Stomach smooth muscle (tissue), 2 donors: ENCODE measurements around the gene CECR2.
A peak's percentile ranks its signal among the peaks of the same experiment; 100 is the strongest.

ENCODE experiments used
- H3K27ac ChIP-seq: one replicate; pipeline ENCODE4 v1.7.0; 2013; ENCODE audit warnings: mild to moderate bottlenecking, low read length, inconsistent platforms
- H3K27me3 ChIP-seq, 2 donors: one replicate each; pipeline ENCODE4 v1.7.0; 2013; ENCODE audit warnings: low read length in 2 of 2; ENCODE audit not compliant: insufficient read depth in 2 of 2, control insufficient read depth in 1 of 2
- H3K36me3 ChIP-seq, 2 donors: one replicate each; pipeline ENCODE4 v1.7.0; 2013; ENCODE audit warnings: low read length in 2 of 2; ENCODE audit not compliant: control insufficient read depth in 2 of 2, insufficient read depth in 2 of 2
- H3K4me1 ChIP-seq: one replicate; pipeline ENCODE4 v1.7.0; 2013; ENCODE audit warnings: low read length; ENCODE audit not compliant: control insufficient read depth, insufficient read depth
- H3K4me3 ChIP-seq, 2 donors: one replicate each; pipeline ENCODE4 v1.7.0; 2013; ENCODE audit warnings: low read length in 2 of 2
- H3K9ac ChIP-seq, 2 donors: one replicate each; pipeline ENCODE4 v1.7.0; 2013; ENCODE audit warnings: low read length in 2 of 2, mild to moderate bottlenecking in 1 of 2
- H3K9me3 ChIP-seq, 2 donors: one replicate each; pipeline ENCODE4 v1.7.0; 2013; ENCODE audit warnings: low read length in 2 of 2; ENCODE audit not compliant: control insufficient read depth in 2 of 2
- donor health status: healthy.
- donor health status: Pancreatic carcinoma.

CECR2 gene

GRCh38 chr22:17541476-17541875 lies 172.2 kb downstream of the CECR2 start:
- peaks cover 3% of the 10 kb centered on the region for H3K4me1 ChIP-seq
- H3K9me3 ChIP-seq = no peaks in the 10 kb centered on the region
- no peaks in the 10 kb centered on the region for H3K27me3 ChIP-seq
- H3K36me3 ChIP-seq = no peaks in the 10 kb centered on the region
- H3K27ac ChIP-seq = no peak overlapping the region
- no peak overlapping the region for H3K9ac ChIP-seq
- H3K4me3 ChIP-seq = no peak overlapping the region

- Histone ChIP-seq H3K9ac (no peak overlapping the region), H3K4me3 (no peak overlapping the region), H3K36me3 (no peaks in the 10 kb centered on the region), H3K9me3 (no peaks in the 10 kb centered on the region), H3K4me1 (no peaks in the 10 kb centered on the region), H3K27me3 (no peaks in the 10 kb centered on the region), H3K27ac (no peak overlapping the region)
These were observed 173.2 kb downstream of the CECR2 start for GRCh38 chr22:17542452-17542851.

- H3K9ac ChIP-seq = no peak overlapping the region
- no peaks in the 10 kb centered on the region for H3K4me1 ChIP-seq
- H3K9me3 ChIP-seq = no peaks in the 10 kb centered on the region
- H3K27ac ChIP-seq = no peak overlapping the region
- H3K4me3 ChIP-seq = no peak overlapping the region
- H3K36me3 ChIP-seq = no peaks in the 10 kb centered on the region
- H3K27me3 ChIP-seq = no peaks in the 10 kb centered on the region
These were observed 178.9 kb downstream of the CECR2 start for GRCh38 chr22:17548010-17548755.

- Histone ChIP-seq H3K36me3 (no peaks in the 10 kb centered on the region), H3K9me3 (no peaks in the 10 kb centered on the region)
These were observed 179.4 kb downstream of the CECR2 start for GRCh38 chr22:17548756-17549035.

GRCh38 chr22:17549183-17549582 lies 179.9 kb downstream of the CECR2 start:
- H3K27ac ChIP-seq = no peak overlapping the region
- no peaks in the 10 kb centered on the region for H3K27me3 ChIP-seq
- H3K9ac ChIP-seq = no peak overlapping the region
- no peak overlapping the region for H3K4me3 ChIP-seq
- no peaks in the 10 kb centered on the region for H3K9me3 ChIP-seq
- H3K4me1 ChIP-seq = no peaks in the 10 kb centered on the region
- no peaks in the 10 kb centered on the region for H3K36me3 ChIP-seq

More at GRCh38 chr22:17548756-17549035, 179.4 kb downstream of the CECR2 start:
- Histone ChIP-seq H3K9ac (no peak overlapping the region), H3K4me3 (no peak overlapping the region), H3K27ac (no peak overlapping the region), H3K4me1 (no peaks in the 10 kb centered on the region), H3K27me3 (no peaks in the 10 kb centered on the region)

- Histone ChIP-seq H3K9me3 (no peaks in the 10 kb centered on the region), H3K4me1 (no peaks in the 10 kb centered on the region), H3K27me3 (no peaks in the 10 kb centered on the region), H3K27ac (no peak overlapping the region), H3K4me3 (no peak overlapping the region), H3K36me3 (no peaks in the 10 kb centered on the region), H3K9ac (no peak overlapping the region)
These were observed 180.4 kb downstream of the CECR2 start for GRCh38 chr22:17549655-17550054.

- Histone ChIP-seq H3K27ac (no peak overlapping the region), H3K9ac (no peak overlapping the region), H3K27me3 (no peaks in the 10 kb centered on the region), H3K4me3 (no peak overlapping the region), H3K9me3 (no peaks in the 10 kb centered on the region), H3K36me3 (no peaks in the 10 kb centered on the region), H3K4me1 (no peaks in the 10 kb centered on the region)
These were observed 183.5 kb downstream of the CECR2 start for GRCh38 chr22:17552737-17553136.

GRCh38 chr22:17554814-17555213 lies 185.6 kb downstream of the CECR2 start:
- H3K4me1 ChIP-seq = no peaks in the 10 kb centered on the region
- no peaks in the 10 kb centered on the region for H3K9me3 ChIP-seq
- H3K9ac ChIP-seq = no peak overlapping the region
- H3K4me3 ChIP-seq = no peak overlapping the region
- H3K36me3 ChIP-seq = no peaks in the 10 kb centered on the region
- peaks cover 0 to 3% of the 10 kb centered on the region in 2 donors for H3K27me3 ChIP-seq
- no peak overlapping the region for H3K27ac ChIP-seq

- H3K4me1 ChIP-seq = peaks cover 7% of the 10 kb centered on the region
- no peaks in the 10 kb centered on the region for H3K9me3 ChIP-seq
- H3K27ac ChIP-seq = no peak overlapping the region
- H3K9ac ChIP-seq = no peak overlapping the region
- no peak overlapping the region for H3K4me3 ChIP-seq
- no peaks in the 10 kb centered on the region for H3K36me3 ChIP-seq
- H3K27me3 ChIP-seq = peaks cover 0 to 3% of the 10 kb centered on the region in 2 donors
These were observed 189.9 kb downstream of the CECR2 start for GRCh38 chr22:17559188-17559587.

GRCh38 chr22:17562906-17563870 lies 193.9 kb downstream of the CECR2 start, which contains the start of gene SLC25A18:
TSS of gene SLC25A18 (plus strand) at chr22:17563498. CDS start at chr22:17579945, 16,447 bp downstream.
- peak within 1 kb of the TSS; percentile 1 to 13 for H3K9ac ChIP-seq
- no peaks in the 10 kb centered on the region for H3K36me3 ChIP-seq
- H3K9me3 ChIP-seq = no peaks in the 10 kb centered on the region
- H3K27me3 ChIP-seq = peaks cover 0 to 3% of the 10 kb centered on the region in 2 donors
- peak within 1 kb of the TSS; percentile 31 to 44 for H3K4me3 ChIP-seq
- peak within 1 kb of the TSS; percentile 49 for H3K27ac ChIP-seq
- H3K4me1 ChIP-seq = peaks cover 11% of the 10 kb centered on the region
